Rectal smooth muscle tissue (tissue), 1 donor: ENCODE measurements around the gene ABCC4.

Source experiments
- H3K27ac ChIP-seq: one replicate; pipeline ENCODE4 v1.7.0; 2013; ENCODE audit warnings: low read depth, low read length, inconsistent platforms
- H3K27me3 ChIP-seq: one replicate; pipeline ENCODE4 v1.7.0; 2013; ENCODE audit warnings: low read length; ENCODE audit not compliant: control insufficient read depth, insufficient read depth
- H3K36me3 ChIP-seq: one replicate; pipeline ENCODE4 v1.7.0; 2013; ENCODE audit warnings: low read length; ENCODE audit not compliant: control insufficient read depth, insufficient read depth
- H3K4me1 ChIP-seq: one replicate; pipeline ENCODE4 v1.7.0; 2013; ENCODE audit warnings: low read length; ENCODE audit not compliant: control insufficient read depth, insufficient read depth
- H3K4me3 ChIP-seq: one replicate; pipeline ENCODE4 v1.7.0; 2013; ENCODE audit warnings: low read length
- H3K9ac ChIP-seq: one replicate; pipeline ENCODE4 v1.7.0; 2013; ENCODE audit warnings: low read length

The ABCC4 gene

GRCh38 chr13:95121516-95121915, 179.7 kb downstream of the ABCC4 start:
- Histone ChIP-seq H3K27ac (no peak overlapping the region), H3K4me3 (no peak overlapping the region), H3K27me3 (no peaks in the 10 kb centered on the region), H3K4me1 (no peaks in the 10 kb centered on the region), H3K36me3 (no peaks in the 10 kb centered on the region), H3K9ac (no peak overlapping the region)

DNA sequence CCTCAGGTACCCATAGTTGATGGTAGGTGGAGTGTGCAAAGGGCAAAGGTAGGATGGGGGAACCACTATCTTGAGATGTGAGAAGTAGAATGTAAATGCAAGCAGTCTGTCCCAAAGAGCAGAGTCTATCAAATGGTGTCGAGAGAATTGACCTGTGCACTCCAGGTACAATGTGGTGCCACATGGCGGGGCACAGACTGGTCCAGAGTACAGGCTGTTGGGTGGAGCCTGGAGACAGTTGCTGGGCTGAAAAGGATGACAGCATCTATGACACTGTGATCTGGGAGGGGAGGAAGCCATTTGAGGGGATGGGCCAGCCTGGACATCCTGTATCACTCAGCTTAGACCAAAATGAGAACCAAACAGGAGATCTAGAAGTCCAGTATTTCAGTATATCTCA, 180.6 kb downstream of the ABCC4 start:
- H3K27ac ChIP-seq: no peak overlapping the region
- H3K4me3 ChIP-seq: no peak overlapping the region
- H3K9ac ChIP-seq: no peak overlapping the region
- H3K27me3 ChIP-seq: no peaks in the 10 kb centered on the region
- no peaks in the 10 kb centered on the region for H3K4me1 ChIP-seq
- no peaks in the 10 kb centered on the region for H3K36me3 ChIP-seq

GRCh38 chr13:95118541-95119324, 182.5 kb downstream of the ABCC4 start:
- Histone ChIP-seq H3K4me3 (no peak overlapping the region), H3K27me3 (no peaks in the 10 kb centered on the region), H3K27ac (no peak overlapping the region), H3K36me3 (no peaks in the 10 kb centered on the region), H3K4me1 (no peaks in the 10 kb centered on the region), H3K9ac (no peak overlapping the region)

- Histone ChIP-seq H3K27me3 (no peaks in the 10 kb centered on the region), H3K36me3 (no peaks in the 10 kb centered on the region), H3K9ac (no peak overlapping the region), H3K27ac (no peak overlapping the region), H3K4me3 (no peak overlapping the region), H3K4me1 (no peaks in the 10 kb centered on the region)
Measured at GRCh38 chr13:95117092-95117491, 184.2 kb downstream of the ABCC4 start.

DNA sequence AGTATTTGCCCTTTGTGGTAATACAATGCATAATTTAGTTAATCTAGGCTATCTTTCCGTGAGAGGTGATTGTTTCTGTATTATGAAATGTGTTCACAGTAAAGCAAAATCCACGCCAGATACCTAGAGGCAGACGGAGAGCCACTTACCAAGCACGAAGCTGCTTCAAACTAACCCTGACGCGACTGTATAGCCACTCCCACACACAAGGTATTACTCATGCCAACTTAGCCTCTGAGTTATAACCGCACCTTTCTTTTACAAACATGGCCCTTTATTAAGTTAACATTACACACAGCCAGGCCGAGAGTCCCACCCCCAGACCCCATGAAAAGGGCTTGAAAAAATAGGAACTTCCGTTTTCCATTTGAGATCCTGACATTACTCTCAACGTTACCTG, 185.7 kb downstream of the ABCC4 start:
- no peak overlapping the region for H3K27ac ChIP-seq
- no peaks in the 10 kb centered on the region for H3K4me1 ChIP-seq
- H3K27me3 ChIP-seq: no peaks in the 10 kb centered on the region
- no peaks in the 10 kb centered on the region for H3K36me3 ChIP-seq
- H3K9ac ChIP-seq: no peak overlapping the region
- H3K4me3 ChIP-seq: no peak overlapping the region

DNA sequence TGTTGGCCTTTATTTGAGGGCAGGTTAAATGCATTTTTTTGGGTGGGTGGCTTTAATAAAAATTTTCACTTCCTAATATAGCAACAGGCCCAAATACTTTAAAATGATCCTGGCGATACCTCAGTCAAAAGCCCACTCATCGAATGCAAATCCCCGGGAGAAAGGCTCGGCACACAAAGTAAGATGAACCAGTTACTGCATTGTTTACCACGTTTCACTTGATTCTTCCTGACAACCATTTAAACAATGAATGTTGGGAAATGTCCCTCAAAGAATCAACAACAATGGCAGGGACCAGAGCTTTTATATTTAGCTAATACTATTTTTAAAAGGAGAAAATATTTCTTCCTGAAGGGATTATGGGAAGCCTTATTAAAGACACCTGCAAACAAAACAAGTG, 187.7 kb downstream of the ABCC4 start:
- no peaks in the 10 kb centered on the region for H3K4me1 ChIP-seq

DNA sequence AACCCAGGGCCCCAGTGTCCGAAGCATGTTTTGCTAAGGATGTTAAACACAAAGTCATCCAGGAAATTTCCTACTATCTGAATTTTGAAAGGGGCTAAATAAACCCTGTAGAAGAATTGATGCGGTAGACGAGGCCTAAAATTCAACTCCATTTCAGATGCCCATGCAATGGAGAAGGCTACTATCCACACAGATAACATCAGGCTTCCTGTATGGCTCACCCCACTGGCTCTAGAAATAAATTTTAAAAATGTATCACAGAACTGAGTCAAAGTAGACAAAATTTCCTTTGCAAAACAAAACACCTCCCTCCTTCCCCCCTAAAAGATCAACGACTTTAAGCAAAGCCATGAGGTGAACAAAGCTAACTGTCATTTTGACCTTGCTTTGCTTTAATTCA, 188.4 kb downstream of the ABCC4 start:
- H3K9ac ChIP-seq: no peak overlapping the region
- H3K4me3 ChIP-seq: no peak overlapping the region
- H3K36me3 ChIP-seq: no peaks in the 10 kb centered on the region
- no peaks in the 10 kb centered on the region for H3K4me1 ChIP-seq
- H3K27me3 ChIP-seq: no peaks in the 10 kb centered on the region
- H3K27ac ChIP-seq: no peak overlapping the region

More for the DNA sequence above, 187.7 kb downstream of the ABCC4 start:
- Histone ChIP-seq H3K9ac (no peak overlapping the region), H3K36me3 (no peaks in the 10 kb centered on the region), H3K4me3 (no peak overlapping the region), H3K27ac (no peak overlapping the region), H3K27me3 (no peaks in the 10 kb centered on the region)

GRCh38 chr13:95111608-95112007, 189.6 kb downstream of the ABCC4 start:
- no peak overlapping the region for H3K27ac ChIP-seq
- no peaks in the 10 kb centered on the region for H3K4me1 ChIP-seq
- H3K9ac ChIP-seq: no peak overlapping the region

GRCh38 chr13:95106562-95106961, 194.7 kb downstream of the ABCC4 start:
- no peak overlapping the region for H3K9ac ChIP-seq
- no peaks in the 10 kb centered on the region for H3K4me1 ChIP-seq
- no peak overlapping the region for H3K27ac ChIP-seq
- H3K27me3 ChIP-seq: no peaks in the 10 kb centered on the region
- no peak overlapping the region for H3K4me3 ChIP-seq
- no peaks in the 10 kb centered on the region for H3K36me3 ChIP-seq

More at GRCh38 chr13:95111608-95112007, 189.6 kb downstream of the ABCC4 start:
- no peaks in the 10 kb centered on the region for H3K27me3 ChIP-seq
- H3K4me3 ChIP-seq: no peak overlapping the region
- H3K36me3 ChIP-seq: no peaks in the 10 kb centered on the region

- Histone ChIP-seq H3K4me3 (no peak overlapping the region), H3K27ac (no peak overlapping the region), H3K4me1 (no peaks in the 10 kb centered on the region), H3K36me3 (peaks cover 3% of the 10 kb centered on the region), H3K9ac (no peak overlapping the region), H3K27me3 (no peaks in the 10 kb centered on the region)
Measured at GRCh38 chr13:95100525-95101433, 200.5 kb downstream of the ABCC4 start.

DNA sequence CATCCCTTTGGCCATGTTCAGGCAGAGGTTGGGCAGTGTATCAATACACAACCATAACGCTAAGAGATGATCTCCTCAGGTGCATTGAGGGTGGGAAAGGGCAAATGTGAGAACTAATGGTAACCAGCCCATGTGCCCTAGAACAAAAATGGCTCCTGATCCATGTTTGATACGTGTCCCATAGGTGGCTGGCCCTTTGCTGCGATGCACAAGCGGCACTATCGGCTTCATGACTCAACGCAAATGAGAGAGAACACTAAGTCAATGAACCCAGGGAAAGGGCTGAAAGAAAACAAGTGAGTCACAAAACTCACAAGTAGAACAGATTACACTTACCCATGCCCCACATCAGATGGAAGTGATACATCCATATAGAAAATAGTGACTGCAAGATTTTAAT, 201.7 kb downstream of the ABCC4 start:
- H3K4me1 ChIP-seq: no peaks in the 10 kb centered on the region
- H3K9ac ChIP-seq: no peak overlapping the region
- no peak overlapping the region for H3K27ac ChIP-seq
- H3K27me3 ChIP-seq: no peaks in the 10 kb centered on the region
- no peak overlapping the region for H3K4me3 ChIP-seq
- H3K36me3 ChIP-seq: peaks cover 3% of the 10 kb centered on the region

DNA sequence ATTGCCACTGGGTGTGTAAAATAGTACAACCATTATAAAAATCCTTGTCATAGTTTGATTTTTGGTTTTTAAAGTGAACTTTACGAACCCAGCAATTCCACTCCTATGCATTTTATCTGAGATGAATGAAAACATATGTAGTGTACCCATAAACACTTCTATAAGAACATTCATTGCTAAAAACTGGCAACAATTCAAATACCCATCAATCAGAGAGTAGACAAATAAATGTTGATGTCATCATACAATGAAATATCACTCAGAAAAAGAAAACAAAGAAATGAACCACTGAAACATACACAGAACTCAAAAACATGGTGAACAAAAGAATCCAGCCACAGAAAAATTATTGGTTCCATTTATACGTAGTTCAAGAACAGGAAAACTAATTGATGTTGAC, 202.3 kb downstream of the ABCC4 start:
- no peaks in the 10 kb centered on the region for H3K4me1 ChIP-seq
- H3K9ac ChIP-seq: no peak overlapping the region
- peaks cover 3% of the 10 kb centered on the region for H3K36me3 ChIP-seq
- H3K4me3 ChIP-seq: no peak overlapping the region
- no peak overlapping the region for H3K27ac ChIP-seq
- no peaks in the 10 kb centered on the region for H3K27me3 ChIP-seq
